Measurements from ENCODE around the gene TIGD6.

GRCh38 chr5:150042459-150042858, 42.0 kb upstream of the TIGD6 start:
- TF ChIP-seq POLR2A (IDR thresholded peaks at IDR 0.05): no peak
- TF ChIP-seq, protein P1, sequence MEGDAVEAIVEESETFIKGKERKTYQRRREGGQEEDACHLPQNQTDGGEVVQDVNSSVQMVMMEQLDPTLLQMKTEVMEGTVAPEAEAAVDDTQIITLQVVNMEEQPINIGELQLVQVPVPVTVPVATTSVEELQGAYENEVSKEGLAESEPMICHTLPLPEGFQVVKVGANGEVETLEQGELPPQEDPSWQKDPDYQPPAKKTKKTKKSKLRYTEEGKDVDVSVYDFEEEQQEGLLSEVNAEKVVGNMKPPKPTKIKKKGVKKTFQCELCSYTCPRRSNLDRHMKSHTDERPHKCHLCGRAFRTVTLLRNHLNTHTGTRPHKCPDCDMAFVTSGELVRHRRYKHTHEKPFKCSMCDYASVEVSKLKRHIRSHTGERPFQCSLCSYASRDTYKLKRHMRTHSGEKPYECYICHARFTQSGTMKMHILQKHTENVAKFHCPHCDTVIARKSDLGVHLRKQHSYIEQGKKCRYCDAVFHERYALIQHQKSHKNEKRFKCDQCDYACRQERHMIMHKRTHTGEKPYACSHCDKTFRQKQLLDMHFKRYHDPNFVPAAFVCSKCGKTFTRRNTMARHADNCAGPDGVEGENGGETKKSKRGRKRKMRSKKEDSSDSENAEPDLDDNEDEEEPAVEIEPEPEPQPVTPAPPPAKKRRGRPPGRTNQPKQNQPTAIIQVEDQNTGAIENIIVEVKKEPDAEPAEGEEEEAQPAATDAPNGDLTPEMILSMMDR (IDR thresholded peaks at IDR 0.05): no peak
- no peak for TF ChIP-seq POLR2AphosphoS5 (IDR thresholded peaks at IDR 0.05; ENCODE audit: insufficient read depth in 1 of 2, low read depth in 1 of 2)

Data from vagina (tissue), 2 donors.